ENCODE results near the gene SPRED2. TPM values are rescaled to one million over a fixed set of nuclear protein-coding genes. Genes with fewer than 3 reads are reported as not detected.

Gene SPRED2
- total and polyA plus RNA-seq, 10 donors: 3.5 to 26.4 (median 13.8) TPM

GRCh38 chr2:65456064-65456463 lies 23.7 kb upstream of the SPRED2 start:
- DNase-seq: no peak
- no peak overlapping the region for H3K27ac ChIP-seq
- H3K27me3 ChIP-seq (replicated peaks in 1 of 7): no peaks in the 10 kb centered on the region
- H3K9me3 ChIP-seq: no peaks in the 10 kb centered on the region
- intact Hi-C loops (cut with DNase I; ENCODE audit: low total_unique reads): loop anchor here (10.0 kb wide), 1 partner anchor 79 kb away; no protein-coding TSS in a partner anchor
- H3K36me3 ChIP-seq: no peaks in the 10 kb centered on the region
- H3K4me1 ChIP-seq: no peaks in the 10 kb centered on the region
- no peak for TF ChIP-seq CTCF (IDR thresholded peaks at IDR 0.05 in 8 of 11, conservative IDR thresholded peaks at IDR 0.05 in 3 of 11)
- no peak for TF ChIP-seq POLR2AphosphoS5 (IDR thresholded peaks at IDR 0.05)
- TF ChIP-seq POLR2A (IDR thresholded peaks at IDR 0.05): no peak
- no peak overlapping the region for H3K4me3 ChIP-seq

GRCh38 chr2:65453916-65454315 lies 21.5 kb upstream of the SPRED2 start:
- H3K9me3 ChIP-seq: no peaks in the 10 kb centered on the region
- no peak for TF ChIP-seq CTCF (IDR thresholded peaks at IDR 0.05 in 8 of 11, conservative IDR thresholded peaks at IDR 0.05 in 3 of 11)
- no peak for TF ChIP-seq POLR2A (IDR thresholded peaks at IDR 0.05)
- no peak for TF ChIP-seq POLR2AphosphoS5 (IDR thresholded peaks at IDR 0.05)

GRCh38 chr2:65452150-65452895 lies 19.9 kb upstream of the SPRED2 start:
- WGBS, 5 donors: 50 to 75% (median 71%) methylated on average over 5 of the region's 5 CpGs

More at GRCh38 chr2:65453916-65454315, 21.5 kb upstream of the SPRED2 start:
- Histone ChIP-seq H3K4me1 (no peaks in the 10 kb centered on the region), H3K4me3 (no peak overlapping the region), H3K27ac (no peak overlapping the region), H3K36me3 (no peaks in the 10 kb centered on the region), H3K27me3 (replicated peaks in 1 of 7) (no peaks in the 10 kb centered on the region)
- no peak for DNase-seq
- WGBS, 5 donors: 85 to 100% (median 100%) methylated on average over 1 of the region's 1 CpG
- intact Hi-C loops (cut with DNase I; ENCODE audit: low total_unique reads): loop anchor here (10.0 kb wide), 1 partner anchor 81 kb away; no protein-coding TSS in a partner anchor

More at GRCh38 chr2:65452150-65452895, 19.9 kb upstream of the SPRED2 start:
- no peak for TF ChIP-seq CTCF (IDR thresholded peaks at IDR 0.05 in 8 of 11, conservative IDR thresholded peaks at IDR 0.05 in 3 of 11)
- no peak for TF ChIP-seq POLR2A (IDR thresholded peaks at IDR 0.05)
- TF ChIP-seq POLR2AphosphoS5 (IDR thresholded peaks at IDR 0.05): no peak
- Histone ChIP-seq H3K36me3 (no peaks in the 10 kb centered on the region), H3K27me3 (replicated peaks in 1 of 7) (no peaks in the 10 kb centered on the region), H3K27ac (no peak overlapping the region), H3K4me3 (no peak overlapping the region), H3K4me1 (no peaks in the 10 kb centered on the region), H3K9me3 (peaks cover 0 to 3% (median 0%) of the 10 kb centered on the region in 8 donors)
- intact Hi-C loops (cut with DNase I; ENCODE audit: low total_unique reads): loop anchor here (10.0 kb wide), 1 partner anchor 82 kb away; no protein-coding TSS in a partner anchor
- no peak for DNase-seq

All from spleen (tissue), 11 donors.